HepG2 (cell line): Measurements from ENCODE around the gene POPDC2. TPM values are rescaled to one million over a fixed set of nuclear protein-coding genes. Genes with fewer than 3 reads are reported as not detected.

Experiments used
- ATAC-seq: fragments of 200-7000 bp; cut with Tn5 transposase; 3 replicates; pipeline ENCODE4 v1.9.1; 2020; ENCODE audit warnings: mild to moderate bottlenecking, moderate library complexity
- BruUV-seq: library from RNA; stranded (reverse); fragments of 400-500 nt; replicated peaks from 2 replicates; lab custom pipeline; 2021; lab: Mats Ljungman, UMichigan
- CTCF ChIA-PET: fragments of 300-600 bp; formaldehyde crosslinking; extraction: SDS; loops from one replicate; lab custom pipeline; 2021; ENCODE audit warnings: low total read pairs, inconsistent platforms, low intra/inter-chr PET ratio; lab: Yijun Ruan, JAX
- POLR2A ChIA-PET: fragments of 350-600 bp; sonication (Branson Sonifier 250); formaldehyde crosslinking; loops from one replicate; lab custom pipeline; 2020; ENCODE audit warnings: antibody characterized with exemption, inconsistent platforms; lab: Yijun Ruan, JAX
- DNase-seq: peaks from one replicate; pipeline ENCODE4 v3.0.0-alpha.2; 2015; ENCODE audit warnings: low spot score
- FAIRE-seq: peaks from 3 replicates; lab custom pipeline; 2011; peaks lifted over from hg19 to GRCh38; lab: Jason Lieb, UNC
- H2AFZ ChIP-seq: one replicate; pipeline ENCODE4 v1.6.1; 2011; ENCODE audit warnings: low read length, inconsistent platforms
- H3K27ac ChIP-seq: fragments of 300-600 bp; 3 replicates; pipeline ENCODE4 v1.8.0; 2011; ENCODE audit warnings: mixed run types, mild to moderate bottlenecking, mixed read lengths, low read length, inconsistent platforms; ENCODE audit not compliant: insufficient read depth; ENCODE audit errors: extremely low read length
- H3K27me3 ChIP-seq, 2 experiments: fragments of 200-600 bp in 1 of 2; 2 replicates in 1 of 2; 3 replicates in 1 of 2; pipeline versions ENCODE4 v1.6.0 to v1.8.0; 2011; ENCODE audit warnings: low read length in 2 of 2, mild to moderate bottlenecking in 2 of 2, moderate library complexity in 2 of 2, inconsistent platforms in 1 of 2; ENCODE audit not compliant: insufficient read depth in 2 of 2, control insufficient read depth in 1 of 2
- H3K36me3 ChIP-seq, 2 experiments: fragments of 200-600 bp in 1 of 2; replicated peaks in 1 of 2; 2 replicates in 1 of 2; 3 replicates in 1 of 2; pipeline versions ENCODE4 v1.5.1 to v1.8.0; 2011; ENCODE audit warnings: low read length in 2 of 2, inconsistent platforms in 1 of 2; ENCODE audit not compliant: insufficient read depth in 2 of 2, control insufficient read depth in 1 of 2
- H3K4me1 ChIP-seq: 2 replicates; pipeline ENCODE4 v1.5.1; 2012; ENCODE audit warnings: low read length, inconsistent platforms; ENCODE audit not compliant: insufficient read depth
- H3K4me2 ChIP-seq: 2 replicates; pipeline ENCODE4 v1.6.0; 2011; ENCODE audit warnings: low read depth, low read length, inconsistent platforms
- H3K4me3 ChIP-seq, 3 experiments: fragments of 200-600 bp in 1 of 3; sonication (generic), shearing (Covaris generic) in 1 of 3; replicated peaks in 1 of 3; 2 replicates each; pipeline ENCODE4 v1.5.1; 2011 to 2016; ENCODE audit warnings: low read length in 3 of 3, inconsistent platforms in 2 of 3, low read depth in 2 of 3, mild to moderate bottlenecking in 2 of 3, control low read depth in 1 of 3, mixed read lengths in 1 of 3; ENCODE audit not compliant: insufficient read depth in 1 of 3
- H3K79me2 ChIP-seq: one replicate; pipeline ENCODE4 v1.6.1; 2011; ENCODE audit warnings: low read length, inconsistent platforms; ENCODE audit not compliant: insufficient read depth
- H3K9ac ChIP-seq: 2 replicates; pipeline ENCODE4 v1.6.0; 2011; ENCODE audit warnings: mild to moderate bottlenecking, low read depth, low read length, inconsistent platforms; ENCODE audit not compliant: insufficient read depth
- H3K9me3 ChIP-seq: 2 replicates; pipeline ENCODE4 v1.5.1; 2012; ENCODE audit warnings: mild to moderate bottlenecking, low read length
- H4K20me1 ChIP-seq: 2 replicates; pipeline ENCODE4 v1.6.0; 2011; ENCODE audit warnings: inconsistent platforms, mild to moderate bottlenecking, low read length, moderate library complexity; ENCODE audit not compliant: insufficient read depth
- GPN1 ChIP-seq: sonication (generic); formaldehyde crosslinking; IDR thresholded peaks from 2 replicates; pipeline ENCODE4 v1.5.1; 2020; ENCODE audit warnings: missing genetic modification reagents, borderline replicate concordance
- LCORL ChIP-seq, 2 experiments: fragments of 450-650 bp in 1 of 2; sonication (generic) in 1 of 2; formaldehyde crosslinking in 1 of 2; IDR thresholded peaks; 2 replicates each; pipeline versions ENCODE4 v1.5.0 to v1.6.1; 2017 to 2020; ENCODE audit warnings: antibody characterized with exemption in 1 of 2, missing genetic modification reagents in 1 of 2
- MZF1 ChIP-seq: sonication (generic); formaldehyde crosslinking; IDR thresholded peaks from 2 replicates; pipeline ENCODE4 v1.8.1; 2023; ENCODE audit warnings: mild to moderate bottlenecking, missing genetic modification reagents, borderline replicate concordance
- ZBTB4 ChIP-seq: sonication (generic); formaldehyde crosslinking; IDR thresholded peaks from 2 replicates; pipeline ENCODE4 v1.4.0; 2020; ENCODE audit warnings: missing genetic modification reagents, mild to moderate bottlenecking, borderline replicate concordance
- ZFP91 ChIP-seq: sonication (generic); formaldehyde crosslinking; IDR thresholded peaks from 2 replicates; pipeline ENCODE4 v1.9.0; 2022; ENCODE audit warnings: missing genetic modification reagents, mild to moderate bottlenecking, borderline replicate concordance
- ZNF235 ChIP-seq: sonication (generic); formaldehyde crosslinking; IDR thresholded peaks from 2 replicates; pipeline ENCODE4 v1.8.1; 2023; ENCODE audit warnings: mild to moderate bottlenecking, missing genetic modification reagents, borderline replicate concordance
- ZSCAN20 ChIP-seq: sonication (generic); formaldehyde crosslinking; IDR thresholded peaks from 2 replicates; pipeline ENCODE4 v1.4.0; 2020; ENCODE audit warnings: missing genetic modification reagents, mild to moderate bottlenecking, borderline replicate concordance
- WGBS: methylation state at CpG from one replicate; pipeline ENCODE4 v1.1.6; 2017; ENCODE audit warnings: low lambda C conversion rate; 5-methylcytosine and 5-hydroxymethylcytosine counted together
- in situ Hi-C: cut with HindIII; loops from 2 replicates; pipeline ENCODE4 v1.10.0; 2017; ENCODE audit warnings: low pct_unique_long_range_greater_than_20kb; ENCODE audit not compliant: extremely low pct_ligation_motif_present
- intact Hi-C: fragments of 100-400 bp; cut with micrococcal nuclease; formaldehyde crosslinking; loops from one replicate; pipeline ENCODE4 v1.10.0; 2022; ENCODE audit not compliant: unreplicated experiment
- polyA plus RNA-seq, 8 experiments: library from polyadenylated mRNA; depleted of rRNA in 3 of 8; stranded (reverse) in 7 of 8; unstranded in 1 of 8; fragments of >200 nt; fragmentation: Illumina TruSeq in 4 of 8; extraction: Trizol in 4 of 8; gene quantifications; 2 replicates each; pipeline versions ENCODE4 v1.2.1 to v1.2.3, GENCODE V29; 2011 to 2016; ENCODE audit warnings: low read depth in 4 of 8, missing spikeins in 1 of 8, mixed read lengths in 1 of 8; ENCODE audit not compliant: insufficient read depth in 1 of 8
- total RNA-seq, 5 experiments: library from RNA; depleted of rRNA; stranded (reverse); fragments of >200 nt; fragmentation: Illumina TruSeq; extraction: Trizol; gene quantifications; 2 replicates each; pipeline ENCODE4 v1.2.3, GENCODE V29; 2016; ENCODE audit warnings: low read depth in 1 of 5

Gene POPDC2
- total and polyA plus RNA-seq, 2 of the 13 experiments (the other 11 are each of a cell fraction or from before 2014, with no cell fraction given) = 0.18 to 0.58 TPM

GRCh38 chr3:119613872-119614271 is 46.5 kb downstream of the POPDC2 start:
- 57% methylated on average over 4 of the region's 4 CpGs for WGBS
- no peak overlapping the region for H3K9ac ChIP-seq
- no peaks in the 10 kb centered on the region for H4K20me1 ChIP-seq
- no peak for DNase-seq
- no peaks in the 10 kb centered on the region for H3K36me3 ChIP-seq
- CTCF ChIA-PET = no interaction called here
- in situ Hi-C loops (no loop called here), intact Hi-C loops (no loop called here)
- POLR2A ChIA-PET = no interaction called here
- no TSS peak for BruUV-seq
- H3K9me3 ChIP-seq = no peaks in the 10 kb centered on the region
- no peak overlapping the region for H3K27ac ChIP-seq
- TF ChIP-seq ZNF235 = no peak
- no peak for TF ChIP-seq LCORL (IDR thresholded peaks at IDR 0.05)
- TF ChIP-seq LCORL (CRISPR knock-in tag; IDR thresholded peaks at IDR 0.05) = no peak
- TF ChIP-seq GPN1 (CRISPR knock-in tag) = no peak
- TF ChIP-seq ZBTB4 (CRISPR knock-in tag) = no peak
- no peak for TF ChIP-seq ZFP91 (CRISPR knock-in tag)
- no peak for TF ChIP-seq MZF1 (CRISPR knock-in tag)
- no peak for TF ChIP-seq ZSCAN20
- no peaks in the 10 kb centered on the region for H3K79me2 ChIP-seq
- no peaks in the 10 kb centered on the region for H3K4me1 ChIP-seq
- no peak overlapping the region for H3K4me2 ChIP-seq
- no peak overlapping the region for H2AFZ ChIP-seq
- no peak for FAIRE-seq
- peaks cover 0 to 3% of the 10 kb centered on the region in 2 experiments; a peak in 1 of 5 replicates for H3K27me3 ChIP-seq
- H3K4me3 ChIP-seq = no peak overlapping the region
- ATAC-seq = no peak
